HG02642 (cell line): ENCODE data around the gene SCEL.
"Not testable (repeated sequence)": the region's sequence is repeated elsewhere in the genome, so short reads cannot be mapped to it uniquely, and the experiment has no call there.

Experiments used
- ATAC-seq: cut with Tn5 transposase; IDR thresholded peaks from one replicate; pipeline ENCODE4 v1.9.1; 2021; ENCODE audit warnings: mild to moderate bottlenecking; ENCODE audit not compliant: unreplicated experiment, poor library complexity

SCEL gene

GRCh38 chr13:77535448-77535847 lies at the start of gene SCEL:
SCEL (plus strand) TSS chr13:77535706; CDS start chr13:77555876, 20,170 bp downstream.
- ATAC-seq: no peak

DNA sequence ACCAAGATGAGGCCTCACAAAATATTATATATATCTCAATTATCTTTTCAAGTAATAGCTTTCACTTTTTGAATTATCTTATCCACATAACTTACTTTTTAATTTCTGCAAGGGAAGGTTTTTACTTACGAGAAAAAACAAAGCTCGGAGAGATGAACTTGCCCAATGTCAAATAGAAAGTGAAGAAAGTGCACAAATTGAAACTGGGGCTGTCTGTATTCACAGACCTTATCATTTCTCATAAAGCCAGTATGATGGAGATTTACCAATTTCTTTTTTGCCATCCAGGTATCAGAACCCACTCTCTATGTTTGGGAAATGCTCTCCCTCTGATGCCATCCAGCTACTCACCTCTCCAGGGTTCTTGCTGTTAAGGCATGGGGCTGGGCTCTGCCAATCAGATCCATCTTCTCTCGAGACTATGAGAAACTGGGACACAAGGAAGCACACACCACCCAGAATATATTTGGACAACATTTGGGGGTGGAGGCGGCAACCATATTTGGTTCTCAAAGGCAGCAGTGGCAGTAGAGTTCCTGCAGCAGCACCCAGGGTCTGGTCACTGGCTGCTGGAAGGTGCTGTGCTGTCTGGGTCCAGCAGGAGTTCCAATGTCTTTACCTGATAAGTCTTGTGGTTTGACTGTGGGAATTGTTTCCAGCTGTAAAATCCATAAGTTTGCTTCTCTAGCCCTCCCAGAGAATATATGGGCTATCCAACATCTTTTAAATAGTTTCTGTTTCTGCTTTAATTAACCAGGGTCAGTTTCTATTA lies 45.8 kb upstream of the SCEL start:
- no peak for ATAC-seq

DNA sequence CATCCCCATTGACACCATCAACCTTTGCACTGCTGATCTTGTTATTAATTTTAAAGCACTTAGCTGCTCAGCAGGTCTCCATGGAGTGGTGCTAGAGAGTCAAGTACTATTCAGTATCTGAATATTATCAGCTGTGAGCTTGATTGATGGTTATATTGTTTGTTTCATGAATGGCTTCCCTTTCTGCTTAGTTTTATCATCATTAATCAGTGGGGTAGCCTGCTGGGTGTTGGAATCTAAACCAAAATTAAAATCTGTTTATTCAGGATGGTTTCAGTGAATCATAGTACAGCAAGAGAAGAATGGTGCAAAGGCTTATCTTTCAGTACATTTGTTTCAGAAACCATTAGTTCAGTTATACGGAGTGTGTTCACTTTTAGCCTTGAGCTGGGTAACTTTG lies 42.5 kb upstream of the SCEL start:
- peak; percentile 65 for ATAC-seq

- no peak for ATAC-seq
Measured at GRCh38 chr13:77494226-77494625, 41.3 kb upstream of the SCEL start.

- no peak for ATAC-seq
Measured at GRCh38 chr13:77497350-77497749, 38.2 kb upstream of the SCEL start.

DNA sequence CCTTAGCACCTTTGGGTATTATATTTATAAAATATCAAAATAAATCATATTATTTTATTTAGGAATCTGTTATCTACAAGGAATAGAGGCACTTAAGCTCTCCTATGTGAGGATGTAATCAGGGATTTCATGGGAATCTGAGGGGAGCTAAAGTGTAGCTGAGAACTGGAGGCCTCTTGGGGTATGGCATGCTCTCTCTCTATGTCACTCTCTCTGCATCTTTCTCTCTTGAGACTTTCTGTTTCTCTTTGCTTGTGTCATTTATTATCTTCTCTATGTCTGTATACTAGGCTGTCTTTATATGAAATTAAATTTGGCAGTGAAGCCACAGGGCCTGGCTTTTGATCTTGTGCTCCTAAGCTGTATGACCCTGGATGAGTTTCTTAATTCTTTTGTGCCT lies 37.7 kb upstream of the SCEL start:
- no peak for ATAC-seq

GRCh38 chr13:77502104-77502720 lies 33.3 kb upstream of the SCEL start:
- peak; percentile 93 for ATAC-seq

DNA sequence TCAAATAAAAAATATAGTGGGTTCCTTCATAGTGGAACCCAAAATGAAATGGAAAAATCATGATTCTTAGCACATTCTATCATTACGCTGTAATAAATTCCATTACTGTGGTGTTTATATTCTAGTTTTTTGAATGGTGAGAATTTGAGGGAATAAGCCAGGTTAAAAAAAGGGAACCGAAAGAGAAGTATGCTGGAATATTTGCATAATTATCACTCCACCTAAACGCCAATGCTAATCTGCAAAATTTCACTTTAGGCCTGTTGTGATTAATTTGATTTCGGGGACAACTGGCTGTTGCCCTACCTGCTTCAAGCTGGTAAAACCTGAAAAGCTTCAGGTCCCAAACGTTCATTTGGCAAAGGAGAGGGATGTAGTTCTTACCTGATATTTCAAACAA lies 32.1 kb upstream of the SCEL start:
- ATAC-seq: no peak

GRCh38 chr13:77506874-77507273 lies 28.6 kb upstream of the SCEL start:
- ATAC-seq: no peak

- no peak for ATAC-seq
Measured at GRCh38 chr13:77507931-77508776, 27.4 kb upstream of the SCEL start.

DNA sequence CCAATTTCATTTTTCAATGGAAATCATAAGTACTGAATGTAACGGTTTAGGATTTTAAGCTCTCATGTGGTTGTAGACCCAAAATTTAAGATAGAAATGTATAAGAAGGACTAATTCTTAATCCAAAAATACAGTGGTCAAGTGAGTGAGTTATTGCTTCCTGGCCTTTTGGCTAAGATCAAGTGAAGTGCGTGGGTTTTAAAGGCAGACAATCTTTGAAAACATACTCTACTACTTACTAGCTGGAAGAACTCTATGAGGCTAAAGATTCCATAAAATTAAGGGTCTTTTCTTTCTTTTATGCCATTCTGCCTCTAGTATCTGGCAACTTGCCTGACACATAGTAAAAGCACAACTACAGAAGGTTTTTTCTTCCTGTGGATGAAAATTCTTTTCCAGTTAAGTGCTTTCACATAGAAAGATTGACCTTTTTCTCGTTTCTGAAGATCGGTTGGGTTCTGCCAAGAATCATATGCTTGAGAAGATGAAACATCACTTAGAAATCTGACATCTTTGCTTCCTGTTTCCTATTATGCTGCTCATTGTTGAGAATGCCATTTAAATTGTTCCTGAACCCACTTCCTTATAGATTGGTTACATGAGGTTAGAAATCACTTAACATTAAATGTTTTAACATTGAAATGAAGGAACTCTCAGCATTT lies 26.4 kb upstream of the SCEL start:
- ATAC-seq: no peak

GRCh38 chr13:77510156-77510555 lies 25.4 kb upstream of the SCEL start:
- no peak for ATAC-seq

GRCh38 chr13:77511552-77511951 lies 24.0 kb upstream of the SCEL start:
- ATAC-seq: no peak

DNA sequence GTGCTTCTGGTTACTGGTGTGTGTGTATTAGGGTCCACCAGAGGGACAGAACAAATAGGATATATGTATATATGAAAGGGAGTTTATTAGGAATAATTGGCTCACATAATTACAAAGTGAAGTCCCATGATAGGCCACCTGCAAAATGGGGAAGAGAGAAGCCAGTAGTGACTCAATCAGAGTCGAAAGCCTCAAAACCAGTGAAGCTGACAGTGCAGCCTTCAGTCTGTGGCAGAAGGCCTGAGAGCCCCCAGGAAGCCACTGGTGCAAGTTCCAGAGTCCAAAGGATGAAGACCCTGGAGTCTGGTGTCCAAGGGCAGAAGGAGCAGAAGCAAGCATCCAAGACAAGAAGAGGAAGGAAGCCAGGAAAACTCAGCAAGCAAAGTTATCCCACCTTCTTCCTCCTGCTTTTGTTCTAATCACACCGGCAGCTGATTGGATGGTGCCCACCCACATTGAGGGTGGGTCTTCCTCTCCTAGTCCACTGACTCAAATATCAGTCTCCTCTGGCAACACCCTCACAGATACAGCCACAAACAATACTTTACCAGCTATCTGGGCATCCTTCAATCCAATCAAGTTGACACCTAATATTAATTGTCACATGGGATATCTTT lies 21.7 kb upstream of the SCEL start:
- ATAC-seq: peak; percentile 91

DNA sequence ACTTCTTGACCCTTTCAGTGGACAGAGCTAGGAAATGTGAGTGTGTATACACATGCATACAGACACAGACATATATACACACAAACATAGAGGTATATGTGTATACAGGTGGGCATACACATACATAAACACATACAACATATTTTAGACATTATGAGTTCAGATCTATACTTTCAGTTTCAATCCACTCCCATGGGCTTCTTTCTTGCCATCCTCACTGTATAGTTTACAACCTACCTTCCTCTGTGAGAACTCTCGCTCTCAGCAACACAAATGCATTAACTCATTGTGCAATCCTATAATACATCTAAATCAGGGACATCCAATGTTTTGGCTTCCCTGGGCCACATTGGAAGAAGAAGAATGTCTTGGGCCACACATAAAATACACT lies 21.2 kb upstream of the SCEL start:
- ATAC-seq: peak; percentile 86

DNA sequence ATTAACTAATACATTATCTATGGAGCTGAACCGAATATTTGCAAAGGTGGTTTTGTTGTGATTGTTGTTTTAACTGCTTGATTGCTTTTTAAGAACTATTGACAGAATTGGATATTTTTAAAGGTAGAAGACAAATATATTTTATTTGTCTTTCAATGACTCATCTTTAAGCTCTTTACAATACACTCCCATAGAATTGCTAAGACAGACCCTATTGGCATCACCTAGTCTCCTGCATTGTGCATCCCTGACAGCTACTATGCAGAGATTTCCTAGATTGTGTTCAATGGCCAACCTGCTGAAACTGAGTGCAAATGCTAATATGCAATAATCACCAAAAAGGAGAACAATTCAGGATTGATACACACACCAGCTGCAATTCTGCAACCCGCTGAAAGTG lies 19.7 kb upstream of the SCEL start:
- ATAC-seq: no peak

- ATAC-seq: no peak
Measured at GRCh38 chr13:77516342-77516789, 19.1 kb upstream of the SCEL start.

- no peak for ATAC-seq
Measured at GRCh38 chr13:77518266-77518665, 17.2 kb upstream of the SCEL start.

DNA sequence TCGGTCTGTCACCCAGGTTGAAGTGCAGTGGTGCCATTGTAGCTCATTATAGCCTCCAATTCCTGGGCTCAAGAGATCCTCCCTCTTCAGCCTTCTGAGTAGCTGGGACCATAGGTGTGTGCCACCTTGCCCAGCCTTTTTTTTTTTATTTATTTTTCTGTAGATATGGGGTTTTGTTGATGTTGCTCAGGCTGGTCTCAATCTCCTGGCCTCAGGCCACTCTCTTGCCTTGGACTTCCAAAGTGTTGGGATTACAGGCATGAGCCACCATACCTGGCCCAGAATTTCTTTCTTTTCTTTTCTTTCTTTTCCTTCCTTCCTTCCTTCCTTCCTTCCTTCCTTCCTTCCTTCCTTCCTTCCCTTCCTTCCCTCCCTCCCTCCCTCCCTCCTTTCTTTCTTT lies 16.1 kb upstream of the SCEL start:
- not testable (repeated sequence) for ATAC-seq

DNA sequence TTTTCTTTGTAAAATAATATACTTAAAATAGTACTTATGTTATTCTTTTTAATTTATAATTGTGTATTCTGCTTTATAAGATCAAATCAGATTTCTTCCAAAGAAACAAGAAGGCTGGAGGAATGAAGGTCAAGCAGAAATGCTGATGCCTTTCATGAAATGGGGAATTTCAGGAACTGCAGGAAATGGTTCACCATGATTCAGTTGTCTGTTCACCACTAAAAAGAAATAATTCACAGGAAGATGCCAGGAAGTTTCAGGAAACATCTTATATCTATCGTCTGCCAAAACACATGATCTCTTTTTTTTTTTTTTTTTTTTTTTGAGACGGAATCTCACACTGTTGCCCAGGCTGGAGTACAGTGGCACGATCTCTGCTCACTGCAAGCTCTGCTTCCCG lies 15.7 kb upstream of the SCEL start:
- no peak for ATAC-seq
